ENCODE data around the gene MRGPRF.

MRGPRF gene

GRCh38 chr11:69032833-69033232 is 19.8 kb upstream of the MRGPRF start:
- no peak for DNase-seq (ENCODE audit: low read depth, low spot score)
- no peak overlapping the region for H3K4me3 ChIP-seq (ENCODE audit: low read length)

- H3K4me3 ChIP-seq (ENCODE audit: low read length), result no peak overlapping the region
- DNase-seq (ENCODE audit: low read depth, low spot score), result no peak
Measured at GRCh38 chr11:69030301-69030700, 17.3 kb upstream of the MRGPRF start.

DNA sequence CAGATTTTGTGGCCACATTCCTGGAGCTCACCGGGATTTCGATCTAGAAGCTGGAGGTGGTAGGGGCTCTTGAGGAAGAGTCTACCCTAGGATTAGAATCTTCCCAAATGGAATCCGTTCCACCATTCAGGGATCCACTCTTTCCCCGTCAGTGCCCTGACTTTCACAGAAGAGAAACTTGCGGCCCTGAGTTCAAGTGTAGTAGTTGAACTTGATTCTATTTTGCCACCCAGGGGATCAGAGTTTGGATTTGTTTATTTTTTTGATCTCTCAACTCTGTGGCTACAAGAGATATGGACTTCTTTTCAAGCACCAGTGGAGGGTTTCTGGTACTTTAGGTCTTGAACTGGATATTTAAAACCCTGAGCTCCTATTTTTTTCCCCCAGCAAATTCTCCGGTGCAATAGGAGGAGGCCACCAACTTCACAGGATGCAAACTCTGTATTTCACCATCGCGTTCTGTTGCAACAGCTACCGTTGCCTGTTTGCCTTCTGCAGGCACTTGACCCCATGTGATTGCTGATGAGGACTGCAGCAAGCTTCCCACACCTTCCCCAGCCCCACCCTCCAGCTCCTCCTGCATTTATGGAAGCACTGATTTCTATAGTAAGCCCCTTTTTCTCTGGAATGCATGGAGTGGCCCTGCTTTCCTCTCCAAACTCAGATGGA is 14.8 kb upstream of the MRGPRF start:
- DNase-seq (ENCODE audit: low read depth, low spot score), result no peak
- no peak overlapping the region for H3K4me3 ChIP-seq (ENCODE audit: low read length)

GRCh38 chr11:69024509-69024908 is 11.5 kb upstream of the MRGPRF start:
- no peak for DNase-seq (ENCODE audit: low read depth, low spot score)
- H3K4me3 ChIP-seq (ENCODE audit: low read length), result no peak overlapping the region

DNA sequence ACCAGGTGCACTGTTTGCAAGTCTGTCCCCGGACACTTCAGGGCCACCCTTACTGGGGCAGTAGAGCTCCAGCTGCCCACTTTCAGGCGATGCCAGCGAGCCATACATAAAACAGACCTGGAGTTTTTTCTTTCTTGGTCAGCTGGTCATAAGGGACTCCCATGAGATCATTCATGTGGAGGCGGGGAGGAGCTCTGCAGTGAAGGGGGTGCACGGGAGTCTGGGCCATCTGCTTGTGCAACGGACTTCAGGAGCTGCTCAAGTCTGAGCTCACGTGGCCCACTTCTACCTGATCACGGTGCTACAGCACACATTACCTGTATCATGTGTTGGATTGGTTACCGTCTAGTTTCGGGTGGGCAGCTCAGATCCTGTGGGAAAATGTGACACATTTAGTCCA is 9.2 kb upstream of the MRGPRF start:
- no peak for DNase-seq (ENCODE audit: low read depth, low spot score)
- no peak overlapping the region for H3K4me3 ChIP-seq (ENCODE audit: low read length)

- H3K4me3 ChIP-seq (ENCODE audit: low read length), result no peak overlapping the region
- no peak for DNase-seq (ENCODE audit: low read depth, low spot score)
Measured at GRCh38 chr11:69018924-69019323, 5.9 kb upstream of the MRGPRF start.

GRCh38 chr11:69017951-69018350 is 4.9 kb upstream of the MRGPRF start:
- DNase-seq (ENCODE audit: low read depth, low spot score), result no peak
- no peak overlapping the region for H3K4me3 ChIP-seq (ENCODE audit: low read length)

GRCh38 chr11:69014898-69015549 is 2.0 kb upstream of the MRGPRF start:
- H3K4me3 ChIP-seq (ENCODE audit: low read length), result no peak overlapping the region
- DNase-seq (ENCODE audit: low read depth, low spot score), result no peak

DNA sequence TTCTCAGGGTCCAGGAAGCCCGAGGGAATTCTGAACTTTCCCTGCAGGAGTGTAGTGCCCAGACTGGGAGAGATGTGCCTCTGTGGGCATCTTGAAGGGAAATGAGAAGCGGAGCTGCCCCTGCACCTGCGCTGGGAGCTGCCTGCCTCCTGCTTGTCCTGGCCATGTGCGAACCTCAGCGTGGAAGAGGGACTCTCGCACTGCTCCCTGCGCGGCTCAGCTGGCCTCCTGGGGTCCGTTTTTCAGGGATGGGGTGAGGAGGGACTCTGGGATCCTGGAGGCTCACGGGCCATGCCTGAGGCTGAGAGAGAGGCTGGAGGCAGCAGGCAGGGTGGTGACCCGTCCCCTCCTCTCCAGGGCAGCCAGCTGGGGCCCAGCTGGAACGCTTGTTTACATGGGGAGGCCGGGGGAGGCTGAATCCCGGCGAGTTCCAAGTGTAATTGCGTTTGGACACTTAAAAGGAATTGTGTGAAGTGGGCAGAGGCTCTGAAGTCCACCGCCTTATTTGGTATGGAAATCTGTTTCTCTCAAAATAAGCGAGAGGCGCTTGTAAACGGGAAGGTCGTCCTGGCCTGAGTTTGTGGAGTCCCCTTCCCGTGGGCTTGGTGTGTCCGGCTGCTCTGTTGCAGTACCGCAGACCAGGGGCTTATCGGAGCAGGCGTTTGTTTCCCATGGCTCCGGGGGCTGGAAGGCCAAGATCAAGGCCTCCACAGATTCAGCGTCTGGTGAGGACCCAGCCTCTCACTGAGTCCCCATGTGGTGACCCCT is 1.2 kb upstream of the MRGPRF start:
- DNase-seq (ENCODE audit: low read depth, low spot score), result no peak
- H3K4me3 ChIP-seq (ENCODE audit: low read length), result no peak overlapping the region

DNA sequence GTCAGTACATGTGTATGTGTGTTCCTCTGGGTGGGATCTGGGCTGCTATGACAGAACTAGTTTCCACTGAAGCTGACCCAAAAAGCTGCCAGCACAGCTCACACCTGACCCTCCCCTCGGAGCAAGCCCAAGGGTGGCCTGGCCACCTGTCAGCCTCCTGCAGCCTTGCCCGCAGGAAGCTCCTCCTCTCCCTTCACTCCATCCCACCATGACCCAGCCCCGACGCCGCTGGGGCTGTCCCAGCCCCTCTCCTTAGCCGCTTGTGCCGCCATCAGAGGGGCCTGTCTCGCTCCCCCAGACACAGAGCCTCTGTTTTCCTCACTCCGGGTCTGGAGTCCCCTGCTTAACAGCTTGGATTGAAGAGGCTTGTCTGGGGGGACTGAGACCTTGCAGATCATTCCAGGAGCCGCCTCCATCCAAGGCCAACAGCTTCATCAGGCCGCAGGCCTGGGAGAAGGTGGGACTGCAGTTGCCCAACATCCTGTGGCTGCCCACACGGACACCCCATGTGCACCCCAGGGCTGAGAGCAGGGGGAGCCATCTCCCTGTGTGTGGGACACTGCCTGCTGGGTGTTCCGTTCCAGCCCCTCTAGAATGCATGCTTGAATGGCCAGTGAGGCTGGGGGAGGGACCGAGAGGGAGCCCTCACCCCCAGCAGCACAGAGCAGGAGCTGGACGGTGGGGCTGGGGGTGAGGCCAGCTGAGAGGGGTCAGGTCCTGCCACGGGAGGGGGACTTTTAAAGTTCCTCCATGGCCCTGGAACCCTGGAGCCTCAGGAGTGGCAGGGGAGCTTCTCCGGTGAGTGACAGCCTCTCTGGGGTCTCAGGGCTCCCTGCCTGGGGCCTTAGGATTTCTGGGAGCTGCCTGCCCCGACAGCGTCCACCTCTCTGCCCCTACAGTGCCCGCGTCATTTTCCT is 696 bp downstream of the MRGPRF start:
- H3K4me3 ChIP-seq (ENCODE audit: low read length), result no peak overlapping the region
- DNase-seq (ENCODE audit: low read depth, low spot score), result no peak

DNA sequence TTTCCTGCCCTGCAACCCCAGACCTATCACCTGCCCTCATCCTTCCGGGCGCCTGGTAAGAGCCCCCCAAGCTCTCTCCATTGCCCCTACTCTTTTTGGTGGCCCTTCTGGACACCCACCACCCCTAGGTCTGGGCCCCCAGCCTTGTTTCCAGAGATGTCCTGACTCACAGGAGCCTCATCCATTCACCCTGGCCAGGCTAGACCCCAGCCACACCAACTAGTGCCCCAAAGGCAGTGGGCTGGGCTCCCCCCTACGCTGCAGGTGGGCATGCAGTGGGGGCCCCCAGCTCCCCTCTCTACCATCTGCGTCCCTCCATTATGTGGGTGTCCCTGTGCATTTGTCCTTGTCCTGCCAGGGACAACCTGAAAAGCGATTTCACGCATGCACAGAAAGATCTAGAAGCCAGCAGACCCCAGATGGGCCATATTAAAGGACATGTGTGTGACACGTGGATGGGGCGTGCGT is 1.4 kb downstream of the MRGPRF start:
- no peak for DNase-seq (ENCODE audit: low read depth, low spot score)
- H3K4me3 ChIP-seq (ENCODE audit: low read length), result peak overlapping the region; percentile 26; the same call in 1 of the 2 replicates

GRCh38 chr11:69010964-69011623 is 2.0 kb downstream of the MRGPRF start:
- H3K4me3 ChIP-seq (ENCODE audit: low read length), result peak overlapping the region; percentile 38

DNA sequence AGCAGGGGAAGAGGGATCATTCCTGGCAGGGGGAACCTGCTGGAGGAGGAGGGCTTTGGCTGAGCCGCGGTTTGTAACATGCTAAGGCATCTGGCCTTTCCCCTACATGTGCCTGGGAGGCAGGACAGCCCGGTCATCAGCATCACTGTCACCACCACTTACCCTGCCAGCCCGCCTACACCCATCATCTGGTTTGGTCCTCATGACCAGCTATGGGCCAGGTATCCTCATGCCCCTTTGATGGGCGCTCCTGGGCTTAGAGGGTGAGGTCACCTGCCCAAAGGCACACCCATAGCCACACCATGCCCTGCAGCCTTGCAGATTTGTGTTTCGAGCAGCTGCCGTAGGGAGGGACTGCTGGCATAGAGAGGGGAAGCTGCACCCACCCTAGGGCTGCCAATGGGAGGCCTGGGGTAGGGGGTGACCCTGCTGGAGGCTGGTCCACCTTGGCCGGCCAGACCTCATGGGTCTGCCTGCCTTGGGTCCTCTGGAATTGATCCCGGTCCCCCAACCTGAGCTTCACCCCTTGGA is 2.6 kb downstream of the MRGPRF start:
- DNase-seq (ENCODE audit: low read depth, low spot score), result no peak
- peak overlapping the region; percentile 38 for H3K4me3 ChIP-seq (ENCODE audit: low read length)

More at GRCh38 chr11:69010964-69011623, 2.0 kb downstream of the MRGPRF start:
- DNase-seq (ENCODE audit: low read depth, low spot score), result peak; percentile 39

GRCh38 chr11:69009441-69010211 is 3.4 kb downstream of the MRGPRF start:
- no peak overlapping the region for H3K4me3 ChIP-seq (ENCODE audit: low read length)
- no peak for DNase-seq (ENCODE audit: low read depth, low spot score)

GRCh38 chr11:69008737-69009440 is 4.2 kb downstream of the MRGPRF start:
- no peak for DNase-seq (ENCODE audit: low read depth, low spot score)
- no peak overlapping the region for H3K4me3 ChIP-seq (ENCODE audit: low read length)

GRCh38 chr11:69007975-69008381 is 5.1 kb downstream of the MRGPRF start:
- H3K4me3 ChIP-seq (ENCODE audit: low read length), result no peak overlapping the region
- no peak for DNase-seq (ENCODE audit: low read depth, low spot score)

GRCh38 chr11:69006816-69007215 is 6.2 kb downstream of the MRGPRF start:
- H3K4me3 ChIP-seq (ENCODE audit: low read length), result no peak overlapping the region
- DNase-seq (ENCODE audit: low read depth, low spot score), result no peak
